22Rv1 (cell line): ENCODE results near the gene LTBP1.

ENCODE experiments used
- CTCF ChIP-seq: fragments of 450-650 bp; IDR thresholded peaks from 2 replicates; pipeline ENCODE4 v1.5.1; 2017; ENCODE audit warnings: mild to moderate bottlenecking
- ZFX ChIP-seq: fragments of 450-650 bp; IDR thresholded peaks from 2 replicates; pipeline ENCODE4 v1.6.1; 2017; ENCODE audit warnings: antibody characterized with exemption, borderline replicate concordance

- TF ChIP-seq CTCF: no peak
- no peak for TF ChIP-seq ZFX
Observed at GRCh38 chr2:33430077-33430476, 483.3 kb downstream of the LTBP1 start.
